Measurements from ENCODE around the gene GCN1. TPM values are rescaled to one million over a fixed set of nuclear protein-coding genes. Genes with fewer than 3 reads are reported as not detected.

GCN1 gene
- 100 to 1,000 TPM in 1 of 4 donors, 10 to 100 TPM in 3; 39.5 to 117 (median 63.7) TPM for total RNA-seq

- Histone ChIP-seq H3K4me3 (peak within 1 kb of the TSS; percentile 71 to 96 (median 80)), H3K9me3 (no peaks in the 10 kb centered on the region), H3K27me3 (no peaks in the 10 kb centered on the region), H3K4me1 (peaks cover 47 to 79% (median 61%) of the 10 kb centered on the region in 3 donors), H3K27ac (peak within 1 kb of the TSS; percentile 84 to 91 (median 88)), H3K36me3 (peaks cover 14 to 63% (median 24%) of the 10 kb centered on the region in 3 donors)
- DNase-seq = no peak
- intact Hi-C loops (cut with DNase I) = no loop called here
- TF ChIP-seq POLR2A (IDR thresholded peaks at IDR 0.05) = peak in 2 of 4 donors; percentile 80 to 83
- TF ChIP-seq, protein P1, sequence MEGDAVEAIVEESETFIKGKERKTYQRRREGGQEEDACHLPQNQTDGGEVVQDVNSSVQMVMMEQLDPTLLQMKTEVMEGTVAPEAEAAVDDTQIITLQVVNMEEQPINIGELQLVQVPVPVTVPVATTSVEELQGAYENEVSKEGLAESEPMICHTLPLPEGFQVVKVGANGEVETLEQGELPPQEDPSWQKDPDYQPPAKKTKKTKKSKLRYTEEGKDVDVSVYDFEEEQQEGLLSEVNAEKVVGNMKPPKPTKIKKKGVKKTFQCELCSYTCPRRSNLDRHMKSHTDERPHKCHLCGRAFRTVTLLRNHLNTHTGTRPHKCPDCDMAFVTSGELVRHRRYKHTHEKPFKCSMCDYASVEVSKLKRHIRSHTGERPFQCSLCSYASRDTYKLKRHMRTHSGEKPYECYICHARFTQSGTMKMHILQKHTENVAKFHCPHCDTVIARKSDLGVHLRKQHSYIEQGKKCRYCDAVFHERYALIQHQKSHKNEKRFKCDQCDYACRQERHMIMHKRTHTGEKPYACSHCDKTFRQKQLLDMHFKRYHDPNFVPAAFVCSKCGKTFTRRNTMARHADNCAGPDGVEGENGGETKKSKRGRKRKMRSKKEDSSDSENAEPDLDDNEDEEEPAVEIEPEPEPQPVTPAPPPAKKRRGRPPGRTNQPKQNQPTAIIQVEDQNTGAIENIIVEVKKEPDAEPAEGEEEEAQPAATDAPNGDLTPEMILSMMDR (IDR thresholded peaks at IDR 0.05) = no peak
- WGBS, 2 donors = 0 to 3% methylated on average over 8 to 32 of the region's 62 CpGs
Measured at GRCh38 chr12:120194534-120195395, at the start of gene GCN1. GCN1 (minus strand) TSS chr12:120194715; CDS start chr12:120194697, 18 bp downstream.

DNA sequence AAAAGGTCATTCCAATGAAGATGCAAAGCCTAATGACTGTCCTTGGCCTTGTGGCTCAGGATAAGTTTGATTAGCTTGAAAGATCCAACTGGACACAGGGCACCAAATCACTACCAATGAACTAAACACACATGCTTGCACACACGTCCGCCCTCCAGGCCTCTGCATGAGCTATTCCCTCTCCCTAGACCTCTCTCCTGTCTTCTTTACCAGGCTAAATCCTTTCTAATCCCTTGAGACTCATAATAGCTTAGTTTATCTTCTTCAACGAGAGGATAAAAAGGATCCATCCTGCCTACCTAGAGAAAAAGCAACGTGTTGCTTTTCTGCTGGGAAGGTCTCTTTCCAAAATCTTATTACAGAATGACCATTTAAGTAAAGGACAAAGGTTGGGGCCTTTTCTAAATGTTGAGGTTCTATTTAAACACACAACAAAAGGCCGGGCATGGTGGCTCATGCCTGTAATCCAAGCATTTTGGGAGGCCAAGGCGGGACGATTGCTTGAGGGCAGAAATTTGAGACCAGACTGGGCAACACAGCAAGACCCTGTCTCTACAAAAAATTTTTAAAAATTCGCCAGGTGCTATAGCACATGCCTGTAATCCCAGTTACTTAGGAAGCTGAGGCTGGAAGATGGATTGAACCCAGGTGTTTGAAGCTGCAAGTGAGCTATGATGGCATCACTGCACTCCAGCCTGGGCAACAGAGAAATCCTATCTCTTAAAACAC lies 48.6 kb upstream of the GCN1 start:
- Histone ChIP-seq H3K27ac (peak overlapping the region in 3 of 4 donors; percentile 11 to 70 (median 57)), H3K4me3 (no peak overlapping the region), H3K4me1 (peaks cover 18 to 97% (median 74%) of the 10 kb centered on the region in 3 donors), H3K27me3 (no peaks in the 10 kb centered on the region), H3K36me3 (no peaks in the 10 kb centered on the region), H3K9me3 (no peaks in the 10 kb centered on the region)
- TF ChIP-seq, protein P1 (IDR thresholded peaks at IDR 0.05) = no peak
- no peak for TF ChIP-seq POLR2A (IDR thresholded peaks at IDR 0.05)
- WGBS, 2 donors = 60 to 62% methylated on average over 8 of the region's 8 CpGs
- intact Hi-C loops (cut with DNase I) = no loop called here
- DNase-seq = no peak

- Histone ChIP-seq H3K27ac (peak overlapping the region in 3 of 4 donors; percentile 45 to 77 (median 70)), H3K9me3 (no peaks in the 10 kb centered on the region), H3K27me3 (no peaks in the 10 kb centered on the region), H3K4me3 (no peak overlapping the region), H3K36me3 (no peaks in the 10 kb centered on the region), H3K4me1 (peaks cover 21 to 97% (median 74%) of the 10 kb centered on the region in 3 donors)
- TF ChIP-seq POLR2A (IDR thresholded peaks at IDR 0.05) = no peak
- TF ChIP-seq, protein P1 (IDR thresholded peaks at IDR 0.05) = no peak
- DNase-seq = no peak
- intact Hi-C loops (cut with DNase I) = no loop called here
- WGBS, 2 donors = 78 to 79% methylated on average over 5 to 8 of the region's 9 CpGs
Measured at GRCh38 chr12:120242275-120242799, 47.8 kb upstream of the GCN1 start.

GRCh38 chr12:120241561-120242274 lies 47.2 kb upstream of the GCN1 start:
- Histone ChIP-seq H3K27ac (peak overlapping the region; percentile 18 to 77 (median 58)), H3K36me3 (no peaks in the 10 kb centered on the region), H3K4me3 (peak overlapping the region in 1 of 4 donors; percentile 1), H3K9me3 (no peaks in the 10 kb centered on the region), H3K4me1 (peaks cover 27 to 97% (median 75%) of the 10 kb centered on the region in 3 donors), H3K27me3 (no peaks in the 10 kb centered on the region)
- intact Hi-C loops (cut with DNase I) = no loop called here
- WGBS, 2 donors = 29 to 39% methylated on average over 9 of the region's 9 CpGs
- DNase-seq = no peak
- TF ChIP-seq POLR2A (IDR thresholded peaks at IDR 0.05) = no peak
- TF ChIP-seq, protein P1 (IDR thresholded peaks at IDR 0.05) = no peak
